ENCODE results near the gene CNN2.

DNA sequence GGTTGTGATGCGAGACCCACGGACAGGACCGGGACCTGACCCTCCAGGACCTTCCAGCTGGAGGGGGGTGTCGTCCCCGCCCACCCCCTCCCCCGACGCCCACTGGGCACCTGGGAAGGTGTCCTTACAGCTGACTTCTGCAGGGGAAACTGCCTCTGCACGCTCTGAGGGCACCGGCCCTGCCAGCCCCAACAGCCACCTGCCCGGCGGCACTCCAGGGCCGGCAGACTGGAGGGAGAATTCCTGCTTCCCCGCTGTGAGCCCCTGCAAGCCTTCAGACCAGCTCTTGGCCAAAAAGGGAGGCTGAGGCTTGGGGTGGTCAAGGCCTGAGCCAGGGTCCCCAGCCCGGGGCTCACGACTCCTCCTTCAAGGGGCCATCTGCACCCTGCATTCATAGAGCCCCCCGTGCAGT lies 1.2 kb downstream of the CNN2 start:
- no peak for TF ChIP-seq POLR2A (IDR thresholded peaks at IDR 0.05)
- TF ChIP-seq, protein P1, sequence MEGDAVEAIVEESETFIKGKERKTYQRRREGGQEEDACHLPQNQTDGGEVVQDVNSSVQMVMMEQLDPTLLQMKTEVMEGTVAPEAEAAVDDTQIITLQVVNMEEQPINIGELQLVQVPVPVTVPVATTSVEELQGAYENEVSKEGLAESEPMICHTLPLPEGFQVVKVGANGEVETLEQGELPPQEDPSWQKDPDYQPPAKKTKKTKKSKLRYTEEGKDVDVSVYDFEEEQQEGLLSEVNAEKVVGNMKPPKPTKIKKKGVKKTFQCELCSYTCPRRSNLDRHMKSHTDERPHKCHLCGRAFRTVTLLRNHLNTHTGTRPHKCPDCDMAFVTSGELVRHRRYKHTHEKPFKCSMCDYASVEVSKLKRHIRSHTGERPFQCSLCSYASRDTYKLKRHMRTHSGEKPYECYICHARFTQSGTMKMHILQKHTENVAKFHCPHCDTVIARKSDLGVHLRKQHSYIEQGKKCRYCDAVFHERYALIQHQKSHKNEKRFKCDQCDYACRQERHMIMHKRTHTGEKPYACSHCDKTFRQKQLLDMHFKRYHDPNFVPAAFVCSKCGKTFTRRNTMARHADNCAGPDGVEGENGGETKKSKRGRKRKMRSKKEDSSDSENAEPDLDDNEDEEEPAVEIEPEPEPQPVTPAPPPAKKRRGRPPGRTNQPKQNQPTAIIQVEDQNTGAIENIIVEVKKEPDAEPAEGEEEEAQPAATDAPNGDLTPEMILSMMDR (IDR thresholded peaks at IDR 0.05) = no peak

Data from thyroid gland (tissue), 4 donors.